Fibroblast of pulmonary artery (primary cell): ENCODE measurements around the gene DCD.

Experiments
- DNase-seq: peaks from one replicate; pipeline ENCODE4 v3.0.0-alpha.2; 2010; ENCODE audit warnings: low read depth
- H3K4me3 ChIP-seq: replicated peaks from 2 replicates; pipeline ENCODE4 v1.5.1; 2011; ENCODE audit warnings: low read depth, mild to moderate bottlenecking, control low read depth, low read length, moderate library complexity
- CTCF ChIP-seq: IDR thresholded peaks from 2 replicates; pipeline ENCODE4 v1.5.1; 2011; ENCODE audit warnings: mild to moderate bottlenecking, control low read depth, low read length, inconsistent platforms; ENCODE audit errors: missing control alignments

Gene DCD

GRCh38 chr12:54624315-54625279 is 23.6 kb downstream of the DCD start:
- no peak overlapping the region for H3K4me3 ChIP-seq
- DNase-seq, result peak; percentile 13
- TF ChIP-seq CTCF, result no peak

GRCh38 chr12:54622463-54623183 is 25.5 kb downstream of the DCD start:
- TF ChIP-seq CTCF, result peak; percentile 35
- DNase-seq, result peak; percentile 13

GRCh38 chr12:54616933-54617680 is 31.1 kb downstream of the DCD start:
- no peak for TF ChIP-seq CTCF
- DNase-seq, result no peak
- no peak overlapping the region for H3K4me3 ChIP-seq

More at GRCh38 chr12:54622463-54623183, 25.5 kb downstream of the DCD start:
- no peak overlapping the region for H3K4me3 ChIP-seq

GRCh38 chr12:54612225-54612750 is 35.9 kb downstream of the DCD start:
- H3K4me3 ChIP-seq, result no peak overlapping the region
- TF ChIP-seq CTCF, result no peak
- DNase-seq, result no peak

- DNase-seq, result no peak
- no peak for TF ChIP-seq CTCF
- no peak overlapping the region for H3K4me3 ChIP-seq
Observed at GRCh38 chr12:54611715-54612149, 36.4 kb downstream of the DCD start.

- TF ChIP-seq CTCF, result no peak
- DNase-seq, result no peak
Observed at GRCh38 chr12:54608769-54609168, 39.4 kb downstream of the DCD start.

More at GRCh38 chr12:54608769-54609168, 39.4 kb downstream of the DCD start:
- no peak overlapping the region for H3K4me3 ChIP-seq
